Skin epidermis (tissue), 12 donors: ENCODE measurements around the gene GLIS1.
A peak's percentile ranks its signal among the peaks of the same experiment; 100 is the strongest.

ENCODE experiments used
- H3K27ac ChIP-seq, 21 experiments: fragments of 200-600 bp; sonication (generic) in 11 of 21; one replicate each; pipeline ENCODE4 v1.5.0; 2020; ENCODE audit warnings: mild to moderate bottlenecking in 3 of 21, inconsistent platforms in 2 of 21, moderate library complexity in 2 of 21
- H3K4me3 ChIP-seq, 7 experiments: fragments of 200-600 bp; sonication (generic) in 2 of 7; one replicate each; pipeline ENCODE4 v1.5.0; 2020; ENCODE audit warnings: inconsistent platforms in 2 of 7, mild to moderate bottlenecking in 2 of 7, moderate library complexity in 1 of 7

Gene GLIS1

DNA sequence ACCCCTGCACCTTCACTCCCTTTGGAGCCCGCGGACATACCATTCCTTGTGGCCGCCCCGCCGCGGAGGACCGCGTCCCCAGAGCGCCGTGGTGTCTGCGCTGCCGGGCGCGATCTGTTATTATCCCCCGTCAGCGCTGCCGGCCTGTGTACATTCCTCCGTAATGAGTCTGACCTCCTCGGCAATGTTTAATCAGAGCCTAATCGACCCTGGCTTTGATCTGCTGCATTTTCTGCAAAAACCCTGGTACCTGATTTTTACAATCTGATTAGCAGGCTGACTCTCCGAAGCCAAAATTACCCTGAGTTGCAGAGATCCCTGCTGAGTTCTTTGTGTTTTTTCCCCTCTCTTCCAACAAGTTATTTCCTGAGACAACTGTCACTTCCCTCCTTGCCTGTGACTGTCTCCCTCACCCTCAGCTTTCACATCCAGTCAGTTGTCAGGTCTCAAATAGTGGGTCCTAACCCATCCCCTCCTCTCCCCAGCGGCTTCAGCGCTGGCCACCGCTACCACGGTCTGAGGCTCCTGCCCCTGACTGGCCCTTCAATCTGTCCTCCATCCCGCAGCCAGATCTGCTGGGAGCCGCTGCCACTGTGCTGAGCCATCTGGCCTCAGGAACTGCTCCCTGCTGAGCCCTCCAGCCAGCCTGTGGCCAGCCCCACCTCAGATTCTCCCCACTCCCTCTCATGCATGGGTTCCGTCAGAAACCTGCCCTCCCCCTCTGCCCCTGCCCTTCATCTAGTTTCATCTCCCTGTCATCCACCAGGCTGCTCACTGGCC is 53.5 kb downstream of the GLIS1 start:
- no peak overlapping the region for H3K4me3 ChIP-seq
- no peak overlapping the region for H3K27ac ChIP-seq

DNA sequence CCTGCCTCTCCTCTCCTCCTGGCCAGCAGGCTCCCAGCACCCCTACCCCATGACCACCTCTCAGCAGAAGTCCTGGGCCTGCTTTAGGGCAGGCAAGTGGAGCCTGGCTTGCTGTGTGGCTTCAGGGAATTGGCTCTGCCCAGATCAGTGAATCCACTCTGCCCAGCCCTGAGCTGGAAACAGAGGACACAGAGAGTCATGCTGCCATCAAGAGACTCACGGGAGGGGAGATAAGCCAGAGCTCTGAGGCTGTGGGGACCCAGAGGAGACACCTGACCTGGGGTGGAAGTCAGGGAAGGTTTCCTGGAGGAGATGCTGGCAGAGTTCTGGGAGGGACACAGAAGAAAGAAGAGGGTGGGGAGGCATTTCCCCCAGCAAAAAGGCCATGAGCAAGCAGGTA is 54.2 kb downstream of the GLIS1 start:
- no peak overlapping the region for H3K4me3 ChIP-seq
- H3K27ac ChIP-seq: no peak overlapping the region

DNA sequence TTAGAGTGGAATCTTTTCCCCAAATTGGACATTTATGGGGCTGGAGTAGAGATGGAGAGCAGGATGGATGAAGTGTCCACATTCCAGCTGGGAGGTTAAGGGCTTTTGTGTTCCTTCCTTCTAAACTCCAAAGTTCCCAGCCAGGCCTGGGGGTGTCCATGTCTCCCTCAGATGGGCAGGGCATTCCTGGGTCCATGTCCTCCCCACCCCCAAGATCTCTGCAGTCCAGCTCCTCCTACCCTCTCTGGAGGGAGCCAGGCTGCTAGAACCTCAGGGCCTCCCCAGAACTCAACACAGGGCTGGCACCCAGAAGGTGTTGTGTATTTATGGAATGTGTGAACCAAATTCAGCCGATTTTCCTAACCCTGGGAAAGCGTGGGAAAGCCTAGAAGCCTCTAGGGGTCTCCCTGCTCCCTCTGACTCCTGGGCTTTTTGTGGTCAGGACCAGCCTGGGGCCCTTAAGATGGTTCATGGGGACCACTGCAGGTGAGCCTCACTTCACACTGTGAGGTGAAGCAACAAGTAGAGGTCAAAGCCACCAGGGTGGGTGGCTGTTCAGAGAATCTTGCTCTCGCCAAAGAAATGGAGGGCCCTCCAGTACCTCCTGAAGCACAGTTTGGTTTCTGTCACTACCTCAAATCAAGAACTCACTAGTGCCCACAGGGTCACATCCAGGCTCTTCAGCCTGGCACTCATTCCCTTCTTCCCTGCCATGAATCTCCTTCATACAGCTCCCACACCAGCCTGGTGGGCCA is 54.8 kb downstream of the GLIS1 start:
- Histone ChIP-seq H3K27ac (no peak overlapping the region), H3K4me3 (no peak overlapping the region)

DNA sequence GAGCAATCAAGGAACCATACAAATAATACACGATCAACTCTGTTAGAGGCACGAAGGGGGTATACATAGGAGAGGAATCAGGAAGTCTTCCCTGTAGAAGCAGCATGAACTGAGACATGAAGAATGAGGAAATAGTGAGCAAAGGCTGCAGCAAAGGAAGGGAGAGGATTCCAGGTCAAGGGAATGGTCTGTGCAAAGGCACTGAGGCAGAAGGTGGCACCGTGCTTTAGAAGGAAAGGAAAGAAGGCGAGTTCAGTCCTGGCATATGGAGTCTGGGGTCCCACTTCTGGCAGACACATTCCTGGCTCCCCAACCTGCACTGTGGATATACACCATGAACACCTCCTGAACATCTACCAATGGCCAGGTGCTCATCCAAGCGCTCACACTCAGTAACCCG is 56.1 kb downstream of the GLIS1 start:
- Histone ChIP-seq H3K4me3 (no peak overlapping the region), H3K27ac (no peak overlapping the region)

DNA sequence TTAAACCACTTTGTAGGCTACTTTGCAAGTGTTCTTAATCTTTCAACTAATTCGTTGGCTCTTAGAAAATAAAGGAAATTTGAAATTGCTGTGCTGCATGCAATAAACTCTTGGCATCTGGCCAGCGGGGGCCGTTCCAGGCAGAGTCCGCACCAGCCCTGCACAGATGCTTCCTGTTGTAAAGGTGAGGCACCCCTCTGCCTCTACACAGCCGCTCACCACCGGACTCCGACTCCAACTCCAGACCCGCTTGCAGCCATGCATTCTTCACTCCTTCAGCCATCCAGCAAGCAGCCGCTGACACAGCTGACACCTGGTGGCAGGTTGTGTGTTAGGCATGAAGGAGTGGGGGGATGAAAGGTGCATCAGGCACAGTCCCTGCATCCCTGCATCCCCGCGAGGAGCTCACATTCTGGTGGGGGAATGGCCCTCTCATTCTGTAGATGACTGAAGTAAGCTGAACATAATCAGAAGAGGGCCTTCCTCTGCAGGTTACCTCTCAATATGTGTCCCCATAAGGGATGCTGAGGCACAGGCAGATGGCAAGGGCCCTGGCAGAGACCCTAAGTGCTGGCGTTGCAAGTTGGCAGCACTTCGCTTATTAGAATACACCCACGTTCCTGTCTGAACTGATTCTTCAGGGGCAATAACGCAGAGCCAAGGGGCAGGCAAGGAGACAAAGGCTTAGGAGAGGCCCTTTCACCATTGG is 56.8 kb downstream of the GLIS1 start:
- H3K4me3 ChIP-seq: no peak overlapping the region
- H3K27ac ChIP-seq: no peak overlapping the region

DNA sequence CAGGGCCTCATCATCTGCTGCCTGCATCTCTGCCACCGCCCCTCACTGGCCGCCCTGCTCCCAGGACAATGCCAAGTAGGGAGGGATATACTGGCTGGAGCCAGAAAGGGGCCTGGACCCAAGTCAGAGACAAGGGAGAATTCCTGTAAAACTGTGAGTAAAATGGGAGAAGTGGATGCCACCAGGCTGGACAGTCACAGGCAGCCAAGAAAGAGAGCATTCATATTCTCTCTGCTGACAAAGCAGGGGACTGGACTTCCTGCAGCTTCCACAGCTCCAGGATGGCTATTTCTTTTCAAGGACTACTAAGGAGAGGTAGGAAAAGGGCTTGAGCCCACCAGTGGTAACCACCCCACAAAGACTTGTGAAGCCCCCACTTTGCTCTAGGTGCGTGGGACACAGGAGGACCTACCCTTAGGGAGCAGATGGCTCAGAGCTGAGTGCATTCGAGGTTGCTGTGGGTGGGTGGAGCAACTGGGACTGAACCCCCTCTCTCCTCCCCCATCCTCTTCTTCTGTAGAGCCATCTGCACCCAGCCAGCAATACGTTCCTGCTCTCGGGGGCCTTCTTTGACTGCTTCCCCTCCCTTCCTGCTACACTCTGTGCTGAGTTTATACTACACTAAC is 57.5 kb downstream of the GLIS1 start:
- Histone ChIP-seq H3K27ac (no peak overlapping the region), H3K4me3 (no peak overlapping the region)

DNA sequence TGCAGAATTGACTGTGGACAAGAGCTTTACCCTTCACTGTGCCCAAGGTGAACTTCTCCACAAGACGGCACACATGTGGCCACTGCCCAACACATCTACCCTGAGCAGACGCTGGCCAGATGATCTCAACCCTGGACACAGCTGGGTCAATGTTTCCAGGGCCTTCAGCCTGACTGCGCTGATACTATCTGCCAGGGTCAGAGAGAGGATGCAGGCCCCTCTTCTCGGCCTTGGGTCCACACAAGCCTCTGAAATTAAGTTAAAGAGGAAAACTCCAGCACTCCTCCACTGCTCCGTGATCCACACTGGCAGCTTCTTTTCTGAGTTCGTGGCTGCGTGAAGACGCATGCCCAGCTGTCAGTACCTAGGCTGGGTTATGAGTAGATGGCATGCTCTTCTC is 58.1 kb downstream of the GLIS1 start:
- Histone ChIP-seq H3K4me3 (no peak overlapping the region), H3K27ac (no peak overlapping the region)

DNA sequence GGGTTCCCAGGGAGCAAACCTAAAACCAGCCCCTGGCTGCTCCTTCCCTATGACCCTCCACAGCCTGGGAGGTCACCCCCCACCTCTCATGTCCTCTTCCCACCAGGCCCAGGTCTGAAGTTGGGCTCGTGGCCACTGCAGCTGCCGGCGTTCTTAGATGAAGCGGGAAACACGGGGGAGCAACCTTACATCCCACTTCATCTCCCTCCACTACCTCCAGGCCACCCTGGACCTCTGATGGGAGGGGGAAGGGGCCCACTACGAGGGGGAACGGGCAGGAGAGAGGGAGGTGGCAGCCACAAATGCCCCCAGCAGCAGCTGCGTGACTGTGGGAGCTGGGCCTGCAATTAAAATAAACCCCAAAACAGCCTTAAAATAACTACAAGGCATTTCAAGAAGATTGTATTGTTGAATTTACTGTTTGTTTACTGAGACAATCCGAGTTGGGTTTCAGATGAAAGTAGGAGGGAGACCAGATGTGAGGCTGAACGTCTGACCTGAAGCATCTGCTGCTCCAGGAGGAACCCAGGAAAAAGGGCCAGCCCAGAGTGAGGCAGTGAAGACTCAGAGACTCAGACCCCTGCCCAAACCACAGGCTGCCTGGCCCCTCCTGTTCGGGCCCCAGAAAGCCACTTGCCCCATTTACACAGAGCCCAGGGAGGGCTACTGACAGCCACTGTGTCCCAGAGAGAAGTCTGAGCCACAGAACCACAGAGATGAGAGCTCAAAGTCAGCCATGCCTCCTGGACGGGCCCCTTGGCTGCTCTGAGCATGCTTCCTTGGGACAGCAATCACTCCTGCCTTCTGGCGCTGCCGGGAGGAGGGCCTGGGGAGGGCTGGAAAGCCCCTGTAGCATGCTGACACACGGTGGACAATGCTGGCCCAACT is 59.8 kb downstream of the GLIS1 start:
- no peak overlapping the region for H3K27ac ChIP-seq
- H3K4me3 ChIP-seq: no peak overlapping the region

DNA sequence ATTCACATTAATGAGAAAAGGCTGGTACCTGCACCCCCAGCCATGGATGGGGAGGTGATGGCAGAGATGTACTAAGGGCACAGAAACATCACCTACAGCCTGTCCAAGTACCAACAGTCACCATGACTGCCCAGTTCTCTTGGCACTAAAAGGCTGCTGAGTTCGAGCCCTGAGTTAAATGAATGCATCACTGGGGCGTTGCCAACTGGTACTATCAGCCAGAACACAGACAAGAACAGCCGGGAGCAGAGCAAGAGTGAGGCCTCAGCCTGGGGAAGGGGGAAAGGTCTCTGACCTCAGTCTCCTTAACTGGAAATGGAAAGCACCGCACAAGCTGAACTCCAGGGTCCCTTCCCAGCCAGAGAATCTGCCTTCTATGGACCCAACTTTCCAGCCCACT is 60.5 kb downstream of the GLIS1 start:
- Histone ChIP-seq H3K4me3 (no peak overlapping the region), H3K27ac (no peak overlapping the region)

DNA sequence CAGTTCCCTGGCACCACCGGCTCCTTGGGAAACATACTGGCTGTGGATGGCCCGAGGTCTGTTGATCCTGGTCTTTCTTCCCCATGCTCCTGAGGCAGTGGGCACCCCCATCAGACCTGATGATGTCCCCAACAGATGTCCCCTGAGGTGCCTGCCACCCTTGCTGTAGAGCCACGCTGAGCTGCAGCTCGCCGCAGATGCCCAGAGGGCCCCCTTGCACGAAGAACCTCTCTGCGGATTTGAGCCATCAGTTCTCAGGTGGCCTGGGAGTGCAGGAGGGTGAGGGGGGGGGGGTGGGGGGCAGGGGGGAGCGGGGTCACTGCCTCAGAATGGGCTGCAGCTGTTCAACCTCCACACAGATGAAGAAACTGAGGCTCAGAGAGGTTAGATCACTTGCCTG is 60.9 kb downstream of the GLIS1 start:
- no peak overlapping the region for H3K27ac ChIP-seq
- H3K4me3 ChIP-seq: no peak overlapping the region

DNA sequence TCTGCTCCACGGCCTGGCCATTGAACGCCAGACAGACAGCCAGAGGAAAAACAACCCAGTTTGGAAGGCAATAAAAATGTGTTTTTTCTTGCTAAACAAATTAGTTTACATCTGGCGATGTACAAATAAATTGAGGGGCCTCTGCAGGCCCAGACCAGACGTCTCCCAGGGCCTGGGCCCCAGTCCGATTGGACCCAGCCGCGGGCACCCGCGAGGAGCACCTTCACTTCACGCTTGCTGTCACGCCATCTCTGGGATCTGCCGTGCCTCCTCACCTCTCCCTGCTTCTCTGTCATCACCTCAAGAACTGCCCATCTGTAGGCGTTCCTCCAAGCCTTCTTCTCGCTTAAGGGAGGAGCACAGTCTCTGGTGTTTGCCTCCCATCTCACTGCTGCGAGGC is 61.5 kb downstream of the GLIS1 start:
- Histone ChIP-seq H3K4me3 (no peak overlapping the region), H3K27ac (no peak overlapping the region)

DNA sequence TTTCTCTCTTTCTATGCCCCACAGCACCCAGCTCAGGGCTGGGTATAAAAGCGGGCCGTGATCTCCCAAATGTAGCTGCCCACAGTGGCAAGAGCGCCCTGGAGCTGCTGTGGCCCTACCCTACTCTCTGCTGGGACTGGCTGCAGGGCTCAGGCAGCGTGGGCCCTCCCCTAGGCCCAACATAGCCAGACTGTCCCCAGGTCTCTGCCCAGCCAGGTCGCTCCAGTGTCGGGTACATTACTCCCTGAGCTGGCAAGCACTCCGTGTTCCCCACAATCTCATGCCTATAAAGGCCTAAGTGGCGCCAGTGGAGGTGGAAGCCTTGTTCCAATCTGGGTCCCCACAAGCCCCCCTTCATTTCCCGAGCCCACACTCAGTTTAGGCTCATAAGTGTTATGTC is 66.2 kb downstream of the GLIS1 start:
- H3K27ac ChIP-seq: no peak overlapping the region
- no peak overlapping the region for H3K4me3 ChIP-seq

DNA sequence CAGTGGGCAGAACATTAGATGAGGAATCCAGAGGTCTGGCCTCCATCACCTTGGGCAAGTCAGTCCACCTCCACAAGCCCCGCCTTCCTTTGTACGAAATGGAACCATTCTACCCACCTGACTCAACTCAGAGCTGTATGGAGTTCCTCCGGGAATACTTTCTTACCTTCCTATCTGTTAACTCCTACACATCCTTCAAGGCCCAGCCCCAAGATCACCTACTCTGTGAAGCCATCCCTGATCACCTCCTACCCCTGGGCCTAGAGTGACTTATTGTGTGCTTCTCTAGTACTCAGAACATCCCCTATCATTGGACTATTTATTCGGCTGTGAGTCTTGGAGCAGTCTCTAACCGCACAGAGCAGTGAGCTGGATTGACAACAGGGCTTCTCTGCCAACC is 66.7 kb downstream of the GLIS1 start:
- Histone ChIP-seq H3K4me3 (no peak overlapping the region), H3K27ac (no peak overlapping the region)

DNA sequence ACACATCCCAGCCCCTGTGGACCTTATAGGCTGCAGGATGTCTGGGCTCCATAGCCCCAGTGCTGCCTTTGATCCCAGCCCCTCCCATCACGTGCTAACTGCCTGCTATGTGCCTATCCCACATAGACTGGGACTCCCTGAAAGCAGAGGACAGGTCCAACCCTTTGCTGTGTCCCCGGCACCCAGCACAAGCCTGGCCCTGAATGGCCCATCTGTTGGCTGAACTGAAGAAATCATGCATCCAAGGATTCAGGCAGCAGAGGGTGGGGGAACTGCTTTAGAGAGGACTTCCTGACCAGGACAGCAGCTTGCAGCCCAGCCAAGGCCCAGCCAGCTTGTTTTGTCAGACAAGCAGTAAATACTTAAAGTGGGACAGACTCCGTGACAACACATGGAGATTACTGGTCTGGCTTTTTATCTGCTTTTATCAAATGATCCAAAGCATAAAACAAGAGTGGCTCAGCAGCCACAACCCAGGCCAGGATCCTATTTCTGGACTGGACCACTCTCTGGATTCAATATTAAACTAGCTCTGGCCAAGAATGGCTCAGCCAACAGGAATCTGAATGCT is 69.3 kb downstream of the GLIS1 start:
- Histone ChIP-seq H3K27ac (peak overlapping the region in 7 of 21 experiments; percentile 6 to 51 (median 12)), H3K4me3 (no peak overlapping the region)

DNA sequence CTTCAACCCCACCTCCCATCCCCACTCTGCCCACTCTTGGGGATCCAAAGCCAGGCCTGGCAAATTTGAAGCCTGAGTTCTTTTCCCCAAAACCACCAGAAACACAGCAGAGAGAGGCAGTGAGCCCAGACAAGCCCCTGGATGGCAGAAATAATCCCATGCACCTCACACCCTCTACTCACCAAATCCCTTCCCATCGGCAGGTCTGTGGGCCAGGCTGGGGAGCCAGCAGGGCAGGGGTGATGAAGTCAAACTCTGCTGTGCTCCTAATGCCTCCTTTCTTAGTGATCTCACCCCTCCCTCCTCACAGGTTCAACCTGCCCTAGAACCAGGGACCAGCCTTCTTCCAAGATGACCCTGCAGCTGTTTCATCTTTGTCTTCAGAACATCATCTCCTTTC is 72.4 kb downstream of the GLIS1 start:
- Histone ChIP-seq H3K4me3 (no peak overlapping the region), H3K27ac (no peak overlapping the region)

DNA sequence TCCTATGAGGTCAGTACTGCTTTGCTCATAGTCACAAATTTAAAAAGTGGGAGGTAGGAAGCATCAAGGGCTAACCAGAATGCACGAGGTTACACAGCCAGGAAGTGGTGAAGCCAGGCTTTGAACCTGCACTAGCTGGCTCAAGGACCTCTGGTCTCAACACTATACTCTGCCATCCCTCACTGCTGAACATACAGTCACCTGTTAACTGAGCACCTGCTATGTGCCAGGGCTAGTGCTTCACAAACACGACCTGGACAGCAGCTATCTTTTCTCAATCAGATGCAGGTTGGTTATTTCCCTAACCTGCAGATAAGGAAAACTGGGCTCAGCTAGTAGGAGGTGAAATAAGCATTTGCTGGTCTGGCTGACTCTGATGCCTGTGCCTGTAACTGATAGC is 73.0 kb downstream of the GLIS1 start:
- Histone ChIP-seq H3K4me3 (no peak overlapping the region), H3K27ac (no peak overlapping the region)

DNA sequence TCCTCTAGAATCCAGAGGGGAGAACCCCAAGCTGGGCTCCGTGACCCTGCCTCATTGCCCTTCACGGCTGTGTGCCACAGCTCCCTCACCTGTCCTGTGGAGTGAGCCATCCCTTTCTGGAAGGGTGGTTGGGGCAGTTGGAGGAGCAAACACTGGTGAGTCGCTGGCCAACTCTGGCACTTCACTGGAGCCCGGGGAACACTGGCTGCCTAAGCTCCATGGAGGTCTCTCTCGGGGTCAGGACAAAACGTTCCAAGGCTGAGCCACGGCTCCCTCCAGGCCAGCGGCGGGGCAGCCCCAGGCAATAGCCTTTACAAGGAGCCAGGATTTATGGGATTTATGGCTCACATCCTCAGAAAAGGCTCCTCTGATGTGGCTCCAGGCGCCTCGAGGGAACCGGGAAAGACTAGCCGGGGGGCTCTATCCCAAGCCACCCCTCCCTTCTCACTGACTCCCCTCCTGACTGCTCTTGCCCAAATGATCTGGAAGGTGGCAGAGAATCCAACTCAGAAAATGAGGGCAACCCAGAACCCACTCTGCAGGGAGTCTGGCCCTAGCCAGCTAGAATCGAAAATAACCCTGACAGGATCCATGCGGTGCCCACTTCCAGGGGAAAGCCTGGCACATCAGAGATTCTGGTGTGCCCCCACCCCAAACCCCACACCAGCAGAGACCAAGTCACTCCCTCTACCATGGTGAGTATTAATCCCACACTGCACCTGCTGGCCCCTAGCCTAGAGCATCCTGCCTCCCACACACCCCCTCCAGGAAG is 75.2 kb downstream of the GLIS1 start:
- H3K4me3 ChIP-seq: no peak overlapping the region
- no peak overlapping the region for H3K27ac ChIP-seq

DNA sequence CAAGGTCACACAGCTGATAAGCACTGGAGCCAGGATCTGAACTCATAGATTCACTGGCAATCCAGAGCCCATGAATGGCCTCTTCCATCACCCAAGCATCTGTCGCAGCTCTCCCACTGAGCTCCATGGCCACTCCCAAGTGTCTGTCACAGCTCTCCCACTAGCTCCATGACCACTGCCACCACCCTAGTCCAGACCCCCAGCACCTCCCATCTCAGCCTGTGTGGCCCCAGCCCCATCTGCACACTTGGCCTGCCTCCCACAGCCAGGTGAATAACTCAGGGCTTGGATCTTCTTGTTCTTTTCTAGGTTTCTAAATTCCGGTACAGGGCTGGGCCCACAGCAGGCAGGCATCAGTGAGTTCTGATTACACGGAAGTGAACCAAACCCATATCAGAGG is 76.0 kb downstream of the GLIS1 start:
- Histone ChIP-seq H3K4me3 (no peak overlapping the region), H3K27ac (no peak overlapping the region)
